ENCODE data around the gene PALD1.
"Not testable (repeated sequence)": the region's sequence is repeated elsewhere in the genome, so short reads cannot be mapped to it uniquely, and the experiment has no call there.

Gene PALD1

GRCh38 chr10:70573599-70574506 lies 95.3 kb downstream of the PALD1 start:
- DNase-seq (ENCODE audit: low spot score) = no peak

- no peak for DNase-seq (ENCODE audit: low spot score)
These were observed 96.9 kb downstream of the PALD1 start for GRCh38 chr10:70575486-70575873.

GRCh38 chr10:70575874-70576802 lies 97.6 kb downstream of the PALD1 start:
- DNase-seq (ENCODE audit: low spot score) = peak; percentile 33

DNA sequence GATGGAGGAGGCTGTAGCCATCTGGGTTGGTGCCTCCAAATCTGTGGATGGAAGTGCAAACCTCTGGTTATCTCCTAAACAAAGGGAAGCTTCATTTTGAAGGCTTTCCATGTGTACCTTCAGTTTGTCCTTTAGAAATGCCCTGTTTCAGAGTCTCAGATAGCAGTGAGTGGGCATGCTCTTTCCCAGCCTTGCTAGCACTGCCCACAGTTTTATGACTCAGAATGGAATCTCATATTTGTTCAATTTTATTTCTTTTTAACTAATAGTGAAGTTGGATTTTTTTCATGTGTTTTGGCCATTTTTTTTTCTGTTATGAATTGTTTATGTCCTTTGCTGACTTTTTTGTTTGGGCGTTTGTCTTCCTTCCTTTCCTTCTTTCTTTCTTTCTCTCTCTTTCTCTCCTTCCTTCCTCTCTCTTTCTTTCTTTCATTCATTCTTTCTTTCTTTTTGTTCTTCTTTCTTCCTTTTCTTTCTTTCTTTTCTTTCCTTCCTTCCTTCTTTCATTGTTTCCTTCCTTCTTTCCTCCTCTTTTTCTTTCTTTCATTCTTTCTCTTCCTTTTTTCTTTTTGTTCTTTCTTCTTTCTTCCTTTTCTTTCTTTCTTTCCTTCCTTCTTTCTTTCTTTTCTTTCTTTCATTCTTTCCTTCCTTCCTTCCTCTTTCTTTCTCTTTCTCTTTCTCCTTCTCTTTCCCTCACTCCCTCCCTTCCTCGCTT lies 98.4 kb downstream of the PALD1 start:
- peak; percentile 48 for DNase-seq (ENCODE audit: low spot score)

- DNase-seq (ENCODE audit: low spot score) = peak; percentile 36
These were observed 99.9 kb downstream of the PALD1 start for GRCh38 chr10:70578371-70578947.

GRCh38 chr10:70579234-70580002 lies 100.9 kb downstream of the PALD1 start:
- no peak for DNase-seq (ENCODE audit: low spot score)

DNA sequence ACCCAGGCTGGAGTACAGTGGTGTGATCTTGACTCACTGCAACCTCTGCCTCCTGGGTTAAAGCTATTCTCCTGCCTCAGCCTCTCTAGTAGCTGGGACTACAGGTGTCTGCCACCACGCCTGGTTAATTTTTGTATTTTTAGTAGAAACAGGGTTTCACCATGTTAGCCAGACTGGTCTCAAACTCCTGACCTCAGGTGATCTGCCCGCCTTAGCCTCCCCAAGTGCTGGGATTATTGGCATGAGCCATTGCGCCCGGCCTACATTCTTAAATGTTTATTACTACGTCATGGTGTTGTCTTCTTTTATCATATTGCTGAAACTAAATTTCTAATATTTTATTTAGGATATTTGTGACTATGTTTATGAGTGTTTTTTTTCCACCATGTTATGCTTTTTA lies 102.6 kb downstream of the PALD1 start:
- DNase-seq (ENCODE audit: low spot score) = not testable (repeated sequence)

- DNase-seq (ENCODE audit: low spot score) = no peak
These were observed 104.5 kb downstream of the PALD1 start for GRCh38 chr10:70582793-70583668.

- DNase-seq (ENCODE audit: low spot score) = no peak
These were observed 105.1 kb downstream of the PALD1 start for GRCh38 chr10:70583669-70584037.

- no peak for DNase-seq (ENCODE audit: low spot score)
These were observed 105.8 kb downstream of the PALD1 start for GRCh38 chr10:70584366-70584765.

- DNase-seq (ENCODE audit: low spot score) = no peak
These were observed 106.5 kb downstream of the PALD1 start for GRCh38 chr10:70584909-70585544.

- DNase-seq (ENCODE audit: low spot score) = no peak
These were observed 107.1 kb downstream of the PALD1 start for GRCh38 chr10:70585578-70586169.

GRCh38 chr10:70586348-70586930 lies 107.9 kb downstream of the PALD1 start:
- no peak for DNase-seq (ENCODE audit: low spot score)

DNA sequence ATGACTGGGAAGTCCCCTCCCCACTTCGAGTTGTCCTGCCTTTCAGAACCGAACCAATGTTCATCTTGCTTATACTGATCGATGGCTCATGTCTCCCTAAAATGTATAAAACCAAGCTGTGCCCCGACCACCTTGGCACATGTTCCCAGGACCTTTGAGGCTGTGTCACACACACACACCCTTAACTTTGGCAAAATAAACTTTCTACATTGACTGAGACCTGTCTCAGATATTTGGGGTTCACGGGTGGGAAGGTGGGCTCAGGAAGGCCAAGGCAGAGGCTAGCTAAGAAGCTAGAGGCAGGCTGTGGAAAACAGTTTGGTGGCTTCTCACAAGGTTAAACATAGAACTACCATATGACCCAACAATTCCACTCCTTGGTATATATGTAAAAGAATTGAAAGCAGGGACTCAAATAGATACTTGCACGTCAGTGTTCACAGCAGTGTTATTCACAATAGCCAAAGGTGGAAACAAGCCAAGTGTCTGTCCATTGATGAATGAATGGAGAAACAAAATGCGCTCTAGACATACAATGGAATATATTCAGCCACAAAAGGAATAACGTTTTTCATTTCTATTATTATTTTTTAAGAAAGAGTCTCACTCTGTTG lies 108.6 kb downstream of the PALD1 start:
- DNase-seq (ENCODE audit: low spot score) = no peak

DNA sequence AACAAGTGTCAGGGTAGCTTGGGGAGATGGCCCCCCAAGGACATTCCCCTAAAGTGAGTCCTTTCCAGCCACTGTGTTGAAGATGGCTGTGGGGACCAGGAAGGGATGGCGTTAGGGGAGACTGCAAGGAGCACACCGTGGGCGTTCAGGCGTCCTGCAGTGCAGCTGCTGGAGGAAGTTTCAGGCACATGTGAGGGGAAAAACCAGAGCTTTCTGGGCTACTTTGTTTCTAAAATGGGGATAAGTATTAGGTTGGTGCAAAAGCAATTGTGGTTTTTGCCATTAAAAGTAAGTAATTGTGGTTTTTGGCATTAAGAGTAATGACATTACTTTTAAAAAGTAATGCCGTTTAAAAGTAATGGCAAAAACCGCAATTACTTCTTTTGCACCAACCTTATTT lies 109.7 kb downstream of the PALD1 start:
- DNase-seq (ENCODE audit: low spot score) = no peak

- DNase-seq (ENCODE audit: low spot score) = no peak
These were observed 110.4 kb downstream of the PALD1 start for GRCh38 chr10:70588859-70589570.

GRCh38 chr10:70589762-70590654 lies 111.4 kb downstream of the PALD1 start:
- no peak for DNase-seq (ENCODE audit: low spot score)
